Measurements from ENCODE around the gene RPTOR.

DNA sequence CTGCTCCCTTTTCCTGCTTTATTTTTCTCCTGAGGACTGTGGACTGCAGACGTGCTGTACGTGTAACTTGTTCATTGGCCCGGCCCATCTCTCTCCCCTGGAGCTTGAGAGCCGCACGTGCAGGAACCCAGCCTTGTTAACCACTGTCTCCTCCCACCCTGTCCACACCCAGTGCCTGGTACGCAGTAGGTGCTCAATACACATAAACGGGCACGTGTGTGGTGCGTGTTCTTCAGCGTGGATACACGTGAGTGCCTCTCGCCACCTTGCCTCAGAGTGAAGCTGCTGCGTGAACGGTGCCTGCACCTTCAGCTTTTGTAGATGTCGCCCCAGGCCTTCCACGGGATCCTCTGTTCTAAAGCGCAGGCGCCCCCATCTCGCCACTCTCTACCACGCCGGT lies 350.7 kb downstream of the RPTOR start:
- TF ChIP-seq, protein P1, sequence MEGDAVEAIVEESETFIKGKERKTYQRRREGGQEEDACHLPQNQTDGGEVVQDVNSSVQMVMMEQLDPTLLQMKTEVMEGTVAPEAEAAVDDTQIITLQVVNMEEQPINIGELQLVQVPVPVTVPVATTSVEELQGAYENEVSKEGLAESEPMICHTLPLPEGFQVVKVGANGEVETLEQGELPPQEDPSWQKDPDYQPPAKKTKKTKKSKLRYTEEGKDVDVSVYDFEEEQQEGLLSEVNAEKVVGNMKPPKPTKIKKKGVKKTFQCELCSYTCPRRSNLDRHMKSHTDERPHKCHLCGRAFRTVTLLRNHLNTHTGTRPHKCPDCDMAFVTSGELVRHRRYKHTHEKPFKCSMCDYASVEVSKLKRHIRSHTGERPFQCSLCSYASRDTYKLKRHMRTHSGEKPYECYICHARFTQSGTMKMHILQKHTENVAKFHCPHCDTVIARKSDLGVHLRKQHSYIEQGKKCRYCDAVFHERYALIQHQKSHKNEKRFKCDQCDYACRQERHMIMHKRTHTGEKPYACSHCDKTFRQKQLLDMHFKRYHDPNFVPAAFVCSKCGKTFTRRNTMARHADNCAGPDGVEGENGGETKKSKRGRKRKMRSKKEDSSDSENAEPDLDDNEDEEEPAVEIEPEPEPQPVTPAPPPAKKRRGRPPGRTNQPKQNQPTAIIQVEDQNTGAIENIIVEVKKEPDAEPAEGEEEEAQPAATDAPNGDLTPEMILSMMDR (optimal IDR thresholded peaks at IDR 0.05 in 1 of 3, IDR thresholded peaks at IDR 0.05 in 1 of 3, conservative IDR thresholded peaks at IDR 0.05 in 1 of 3; ENCODE audit: extremely low read depth in 1 of 3, insufficient read depth in 2 of 3, low read length in 3 of 3) = no peak
- TF ChIP-seq EZH2 (IDR thresholded peaks at IDR 0.05; ENCODE audit: low read length) = no peak

Data from keratinocyte (primary cell).